ENCODE measurements around the gene ELMO1.
A peak's percentile ranks its signal among the peaks of the same experiment; 100 is the strongest.

Gene ELMO1

DNA sequence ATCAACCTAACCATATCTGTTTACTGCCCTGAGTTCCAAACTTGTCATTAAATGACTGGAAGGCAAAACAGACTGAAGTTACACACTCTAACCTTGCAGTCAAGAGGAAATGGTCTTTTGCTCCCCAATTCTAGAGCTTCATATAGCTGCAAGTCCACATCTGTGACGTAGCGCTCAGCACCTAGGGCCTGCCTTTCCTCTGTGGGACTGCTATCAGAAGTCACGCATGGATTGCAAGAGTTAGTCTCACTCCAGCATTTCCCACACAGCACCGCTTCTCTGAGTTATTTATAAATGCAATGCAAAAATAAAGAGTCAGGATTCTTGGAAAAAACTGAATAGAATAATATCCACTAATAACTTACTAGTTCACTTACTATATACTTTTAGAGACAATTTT is 96.9 kb downstream of the ELMO1 start:
- H3K4me3 Mint-ChIP-seq: no peak overlapping the region
- H3K36me3 Mint-ChIP-seq: no peaks in the 10 kb centered on the region
- H3K4me1 Mint-ChIP-seq: peaks cover 76% of the 10 kb centered on the region
- H3K27me3 Mint-ChIP-seq: no peaks in the 10 kb centered on the region
- no peak overlapping the region for H3K27ac Mint-ChIP-seq
- ATAC-seq: no peak
- no peaks in the 10 kb centered on the region for H3K9me3 Mint-ChIP-seq

DNA sequence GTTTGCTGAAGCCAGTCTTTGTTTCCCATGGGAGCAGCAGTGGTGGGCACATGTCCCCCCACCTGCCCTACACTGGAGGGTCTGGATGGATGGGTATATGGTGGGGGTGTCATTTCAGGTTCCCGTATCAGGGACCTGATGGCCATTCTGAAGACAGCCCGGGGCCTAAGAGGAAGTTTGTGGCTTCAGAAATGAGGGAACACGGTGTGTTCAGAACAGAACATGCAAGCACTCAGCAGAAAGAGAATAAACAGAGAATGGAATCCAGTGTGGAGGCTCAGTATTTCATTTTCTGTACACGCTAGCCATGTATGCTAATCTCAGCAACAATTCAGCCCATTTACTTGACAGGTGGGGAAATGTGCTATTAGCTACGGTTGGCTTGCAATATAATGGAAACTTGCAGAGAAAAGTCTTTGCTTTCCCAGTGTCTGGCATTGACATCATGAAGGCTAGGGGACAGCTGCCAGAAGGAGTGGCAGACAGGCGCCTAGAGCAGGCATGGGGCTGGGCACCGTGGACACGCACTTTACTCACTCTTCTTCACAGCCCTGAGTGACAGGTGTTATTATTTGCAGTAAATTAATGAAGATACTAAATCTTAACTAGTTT is 98.6 kb downstream of the ELMO1 start:
- ATAC-seq: no peak
- peak overlapping the region; percentile 50 for H3K27ac Mint-ChIP-seq
- H3K4me3 Mint-ChIP-seq: no peak overlapping the region
- peaks cover 73% of the 10 kb centered on the region for H3K4me1 Mint-ChIP-seq
- no peaks in the 10 kb centered on the region for H3K9me3 Mint-ChIP-seq
- H3K36me3 Mint-ChIP-seq: no peaks in the 10 kb centered on the region
- no peaks in the 10 kb centered on the region for H3K27me3 Mint-ChIP-seq

DNA sequence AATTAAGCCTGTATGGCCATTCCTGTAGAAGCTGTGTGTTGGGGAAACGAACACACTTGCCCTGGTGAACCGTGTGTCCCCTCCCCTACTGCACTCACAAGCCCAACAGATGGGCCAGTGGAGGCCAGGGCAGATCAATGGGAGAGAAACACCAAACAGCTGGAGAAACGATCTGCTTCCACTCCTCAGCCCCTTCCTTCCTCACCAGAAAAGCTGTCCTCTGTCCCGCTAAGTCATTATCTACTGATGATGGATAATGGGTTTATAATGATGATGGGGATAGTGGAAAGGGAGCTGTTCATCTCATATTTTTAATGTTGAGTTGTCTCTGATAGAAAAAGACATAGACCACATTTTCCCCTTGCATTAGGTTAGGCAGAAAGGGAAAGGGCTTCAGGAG is 99.7 kb downstream of the ELMO1 start:
- ATAC-seq: no peak
- H3K27ac Mint-ChIP-seq: peak overlapping the region; percentile 62
- H3K4me3 Mint-ChIP-seq: no peak overlapping the region
- H3K9me3 Mint-ChIP-seq: no peaks in the 10 kb centered on the region
- H3K4me1 Mint-ChIP-seq: peaks cover 72% of the 10 kb centered on the region
- H3K27me3 Mint-ChIP-seq: no peaks in the 10 kb centered on the region
- H3K36me3 Mint-ChIP-seq: no peaks in the 10 kb centered on the region

DNA sequence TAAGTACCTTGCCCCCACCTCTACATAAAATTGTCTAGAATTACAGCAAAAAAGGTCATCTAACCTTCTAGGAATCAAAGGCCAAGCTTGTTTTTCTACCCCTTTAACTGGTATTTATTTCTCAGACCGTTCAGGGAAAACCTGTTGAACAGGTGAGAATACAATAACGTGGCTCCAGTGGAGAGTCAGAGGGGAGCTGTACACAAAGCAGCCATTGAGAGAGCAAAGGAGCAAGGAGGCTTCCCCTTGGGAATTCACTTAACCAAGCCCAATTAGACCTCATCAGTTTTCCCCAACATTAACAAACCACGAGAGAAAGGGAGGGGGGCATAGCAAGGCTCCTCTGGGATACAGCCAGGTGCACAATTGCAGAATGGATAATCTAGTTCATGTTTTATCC is 101.9 kb downstream of the ELMO1 start:
- Mint-ChIP-seq H3K36me3 (no peaks in the 10 kb centered on the region), H3K27ac (peak overlapping the region; percentile 62)
- no peak for ATAC-seq

DNA sequence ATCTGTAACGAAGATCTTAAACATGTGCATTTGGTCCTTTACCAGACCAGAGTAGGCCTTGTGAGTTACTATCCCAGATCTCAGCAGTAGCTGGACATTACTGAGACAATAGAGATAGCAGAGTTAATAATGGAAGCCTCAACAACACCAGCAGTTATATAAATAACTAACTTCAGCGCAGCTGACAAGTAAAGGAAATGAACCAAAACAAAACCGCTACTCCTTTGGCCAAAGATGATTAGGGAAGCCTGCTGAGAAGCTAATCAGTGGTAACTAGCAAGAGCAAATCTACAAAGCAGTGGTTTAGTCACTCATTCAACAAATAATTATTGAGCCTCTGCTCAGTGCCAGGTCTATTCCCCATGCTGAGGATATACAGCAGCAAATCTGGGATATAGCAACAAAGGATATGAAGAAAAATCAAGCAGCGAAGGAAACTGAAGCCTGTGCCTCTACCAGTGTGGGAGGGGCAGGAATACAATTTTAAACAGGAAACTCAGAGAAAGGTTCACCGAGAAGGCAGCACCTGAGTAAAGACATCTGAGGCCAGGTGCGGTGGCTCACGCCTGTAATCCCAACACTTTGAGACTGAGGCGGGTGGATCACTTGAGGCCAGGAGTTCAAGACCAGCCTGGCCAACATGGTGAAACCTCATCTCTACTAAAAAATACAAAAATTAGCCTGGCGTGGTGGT is 103.6 kb downstream of the ELMO1 start:
- no peaks in the 10 kb centered on the region for H3K9me3 Mint-ChIP-seq
- H3K4me1 Mint-ChIP-seq: peaks cover 74% of the 10 kb centered on the region
- H3K27me3 Mint-ChIP-seq: no peaks in the 10 kb centered on the region
- peak overlapping the region; percentile 88 for H3K27ac Mint-ChIP-seq
- no peak for ATAC-seq
- H3K36me3 Mint-ChIP-seq: peaks cover 2% of the 10 kb centered on the region
- peak overlapping the region; percentile 56 for H3K4me3 Mint-ChIP-seq

More for the DNA sequence above, 101.9 kb downstream of the ELMO1 start:
- Mint-ChIP-seq H3K27me3 (no peaks in the 10 kb centered on the region), H3K9me3 (no peaks in the 10 kb centered on the region), H3K4me1 (peaks cover 76% of the 10 kb centered on the region), H3K4me3 (no peak overlapping the region)

DNA sequence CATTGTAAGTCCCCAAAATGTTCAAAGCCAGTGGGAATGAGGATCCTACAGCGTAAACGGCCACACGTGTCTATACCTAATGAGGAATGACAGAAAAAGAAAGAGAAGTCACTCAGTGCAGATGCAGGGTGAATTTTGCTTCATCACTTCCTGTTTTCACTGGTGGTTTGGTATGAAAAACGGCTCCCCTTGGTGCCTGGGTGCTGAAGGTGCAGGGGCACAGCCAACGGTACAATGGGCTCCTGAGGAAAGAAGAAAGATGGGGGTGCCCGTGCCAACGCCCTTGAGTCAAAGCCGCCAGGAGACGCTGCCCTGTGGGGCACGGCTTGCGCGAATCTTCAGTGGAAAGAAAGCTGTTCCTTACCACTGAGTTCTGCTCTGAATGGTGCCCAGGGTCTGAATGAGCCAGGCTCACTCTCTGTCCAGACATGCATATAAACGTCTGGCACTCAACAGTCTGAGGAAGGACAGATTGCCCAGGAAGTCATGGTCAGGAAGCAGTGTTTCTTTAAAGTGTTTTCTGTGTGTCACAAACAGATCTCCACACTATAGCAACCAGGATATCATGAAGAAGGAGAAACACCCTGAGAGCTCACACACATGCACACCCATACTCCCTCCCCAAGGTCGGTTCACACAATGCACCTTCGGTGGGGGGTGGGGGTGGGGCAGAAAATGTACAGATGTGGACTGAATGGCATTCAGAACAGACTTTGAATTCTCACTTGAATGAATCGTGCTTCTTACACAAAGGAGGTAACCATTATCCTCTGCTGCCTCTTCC is 105.8 kb downstream of the ELMO1 start:
- Mint-ChIP-seq H3K9me3 (no peaks in the 10 kb centered on the region), H3K27me3 (no peaks in the 10 kb centered on the region), H3K27ac (peak overlapping the region; percentile 88), H3K4me1 (peaks cover 77% of the 10 kb centered on the region), H3K4me3 (peak overlapping the region; percentile 97), H3K36me3 (peaks cover 6% of the 10 kb centered on the region)
- peak; percentile 93 for ATAC-seq

DNA sequence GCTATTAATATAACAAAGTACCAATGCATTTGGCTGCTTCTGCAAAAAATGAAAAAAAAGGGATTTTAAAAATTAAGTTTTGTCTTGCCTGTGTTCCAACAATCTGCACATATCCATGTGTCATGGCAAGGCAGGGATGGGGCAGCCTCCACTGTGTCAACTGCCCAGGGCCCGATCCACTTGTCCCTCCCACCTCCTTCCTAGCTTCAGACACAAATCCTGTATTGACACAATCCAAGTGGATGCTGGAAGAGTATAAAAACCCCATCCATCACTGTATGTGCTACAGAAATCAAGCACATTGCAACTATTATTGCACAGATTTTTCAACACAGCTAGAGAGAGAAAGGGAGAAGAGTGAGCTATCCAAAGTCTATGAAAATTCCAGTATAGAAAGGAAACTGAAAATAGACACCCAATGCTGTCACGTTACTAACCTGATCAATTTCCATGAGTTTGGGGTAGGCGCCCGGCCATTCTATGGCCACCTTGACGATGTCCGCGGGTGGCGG is 106.4 kb downstream of the ELMO1 start:
- peaks cover 6% of the 10 kb centered on the region for H3K36me3 Mint-ChIP-seq
- no peaks in the 10 kb centered on the region for H3K9me3 Mint-ChIP-seq
- H3K4me3 Mint-ChIP-seq: peak overlapping the region; percentile 97
- H3K4me1 Mint-ChIP-seq: peaks cover 77% of the 10 kb centered on the region
- no peak for ATAC-seq
- peak overlapping the region; percentile 88 for H3K27ac Mint-ChIP-seq
- H3K27me3 Mint-ChIP-seq: no peaks in the 10 kb centered on the region

DNA sequence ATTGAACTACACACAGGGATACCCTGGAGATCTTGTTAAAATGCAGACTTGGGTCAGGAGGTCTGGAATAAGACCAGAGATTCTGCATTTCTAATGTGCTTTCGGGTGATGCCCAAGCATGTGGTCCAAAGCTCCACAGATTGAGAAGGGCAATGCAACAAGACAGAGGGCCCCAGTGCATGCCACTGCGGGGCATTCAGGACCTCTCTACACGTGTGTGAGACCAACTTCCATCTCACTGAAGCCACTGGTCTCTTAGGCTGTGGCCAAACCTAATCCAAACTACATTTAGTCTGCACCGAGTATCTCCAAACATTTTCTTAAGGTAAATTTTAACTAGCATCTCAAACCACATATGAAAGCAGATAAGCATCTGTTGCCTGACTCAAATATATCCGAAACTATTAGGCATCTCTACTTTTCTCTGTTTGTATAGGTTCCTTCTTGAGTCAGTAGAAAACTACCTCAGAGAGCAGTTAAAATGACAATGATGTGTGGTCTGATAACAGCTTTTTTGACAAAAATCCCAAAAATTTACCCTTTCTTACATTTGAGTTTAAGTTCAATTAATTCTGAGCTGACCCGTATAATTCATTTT is 107.5 kb downstream of the ELMO1 start:
- H3K36me3 Mint-ChIP-seq: peaks cover 14% of the 10 kb centered on the region
- peak overlapping the region; percentile 97 for H3K4me3 Mint-ChIP-seq
- H3K9me3 Mint-ChIP-seq: no peaks in the 10 kb centered on the region
- peak; percentile 48 for ATAC-seq
- H3K27me3 Mint-ChIP-seq: no peaks in the 10 kb centered on the region
- H3K27ac Mint-ChIP-seq: peak overlapping the region; percentile 88
- peaks cover 84% of the 10 kb centered on the region for H3K4me1 Mint-ChIP-seq

DNA sequence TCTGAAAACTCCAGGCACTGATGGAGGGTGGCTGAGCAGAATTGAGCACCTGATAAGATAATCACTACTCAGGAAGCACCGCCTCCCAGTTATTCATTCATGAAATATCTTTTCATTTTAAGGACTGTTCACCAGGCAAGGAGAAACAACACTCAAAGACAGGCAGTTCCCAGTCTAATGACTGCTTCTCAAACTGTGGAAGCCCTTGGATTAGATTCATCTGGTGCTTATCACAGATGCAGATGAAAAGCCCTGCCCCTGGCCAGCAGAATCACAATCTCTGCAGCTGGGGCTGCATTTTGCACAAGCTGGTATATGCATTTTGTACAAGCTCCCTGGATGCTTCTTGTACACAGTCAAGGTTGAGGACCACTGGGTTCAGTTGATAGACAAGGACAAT is 109.7 kb downstream of the ELMO1 start:
- Mint-ChIP-seq H3K36me3 (peaks cover 14% of the 10 kb centered on the region), H3K27ac (peak overlapping the region; percentile 88), H3K4me3 (no peak overlapping the region), H3K4me1 (peaks cover 77% of the 10 kb centered on the region), H3K9me3 (no peaks in the 10 kb centered on the region), H3K27me3 (no peaks in the 10 kb centered on the region)
- no peak for ATAC-seq

DNA sequence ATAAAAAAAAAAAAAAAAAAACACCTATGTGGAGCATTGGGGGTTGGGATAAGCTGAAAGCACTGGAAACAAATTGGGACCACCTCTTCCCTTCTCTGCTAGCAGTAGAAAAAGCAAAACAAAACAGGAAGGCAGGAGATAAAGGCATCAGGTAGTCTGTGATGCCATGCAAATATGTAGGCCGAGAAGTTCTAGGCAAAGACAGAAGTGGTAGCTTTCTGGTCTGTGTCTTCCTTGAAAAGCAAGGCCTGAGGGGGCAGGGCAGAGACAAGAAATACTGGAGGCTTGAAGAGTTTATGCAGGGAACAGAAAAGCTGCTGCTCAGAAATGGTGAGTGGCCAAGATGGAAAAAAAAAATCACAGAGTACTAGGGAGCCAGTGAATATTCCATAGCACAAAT is 111.1 kb downstream of the ELMO1 start:
- H3K4me3 Mint-ChIP-seq: no peak overlapping the region
- ATAC-seq: no peak

DNA sequence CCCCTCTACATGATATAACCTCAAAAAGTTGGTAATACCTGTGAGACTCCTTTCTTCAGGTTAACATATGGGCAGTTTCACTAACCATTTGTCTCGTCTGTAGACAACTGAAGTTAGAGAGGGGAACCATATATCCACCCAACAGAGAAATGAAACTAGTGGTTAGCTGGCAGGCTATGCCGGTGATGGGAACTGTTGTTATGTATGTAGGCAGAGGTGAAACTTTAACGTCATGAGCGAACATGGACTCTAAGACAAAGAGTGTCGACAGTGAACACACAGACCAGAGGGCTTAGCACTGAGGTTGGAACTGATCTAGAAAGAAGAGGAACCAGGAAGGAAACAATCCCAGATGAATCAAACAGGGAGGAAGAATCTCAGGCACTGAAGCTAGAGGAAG is 112.4 kb downstream of the ELMO1 start:
- Mint-ChIP-seq H3K27ac (peak overlapping the region; percentile 88), H3K4me3 (peak overlapping the region; percentile 73), H3K9me3 (no peaks in the 10 kb centered on the region), H3K27me3 (no peaks in the 10 kb centered on the region), H3K36me3 (peaks cover 34% of the 10 kb centered on the region), H3K4me1 (peaks cover 74% of the 10 kb centered on the region)
- ATAC-seq: peak; percentile 98

More for the DNA sequence above, 111.1 kb downstream of the ELMO1 start:
- no peaks in the 10 kb centered on the region for H3K27me3 Mint-ChIP-seq
- peaks cover 23% of the 10 kb centered on the region for H3K36me3 Mint-ChIP-seq
- no peaks in the 10 kb centered on the region for H3K9me3 Mint-ChIP-seq
- peak overlapping the region; percentile 88 for H3K27ac Mint-ChIP-seq
- peaks cover 73% of the 10 kb centered on the region for H3K4me1 Mint-ChIP-seq

DNA sequence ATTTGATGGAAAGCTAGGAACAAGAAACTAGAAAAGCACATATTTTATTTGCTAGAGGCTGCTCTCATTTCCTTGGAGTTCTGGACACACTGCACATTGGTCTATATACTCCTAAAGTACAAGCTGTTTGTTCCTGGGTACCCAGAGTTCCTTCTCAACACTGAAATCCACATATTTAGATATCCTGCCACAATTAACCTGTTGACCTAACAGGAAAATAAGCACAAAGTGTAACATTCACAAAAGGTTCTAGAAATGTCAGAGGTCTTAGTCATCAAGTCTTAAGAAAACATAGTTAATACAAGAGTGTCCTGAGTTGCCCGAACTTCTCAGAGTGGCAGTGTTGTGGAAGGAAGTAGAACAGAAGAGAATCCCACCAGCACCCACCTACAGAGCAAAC is 115.6 kb downstream of the ELMO1 start:
- Mint-ChIP-seq H3K36me3 (peaks cover 54% of the 10 kb centered on the region), H3K4me1 (peaks cover 69% of the 10 kb centered on the region)

DNA sequence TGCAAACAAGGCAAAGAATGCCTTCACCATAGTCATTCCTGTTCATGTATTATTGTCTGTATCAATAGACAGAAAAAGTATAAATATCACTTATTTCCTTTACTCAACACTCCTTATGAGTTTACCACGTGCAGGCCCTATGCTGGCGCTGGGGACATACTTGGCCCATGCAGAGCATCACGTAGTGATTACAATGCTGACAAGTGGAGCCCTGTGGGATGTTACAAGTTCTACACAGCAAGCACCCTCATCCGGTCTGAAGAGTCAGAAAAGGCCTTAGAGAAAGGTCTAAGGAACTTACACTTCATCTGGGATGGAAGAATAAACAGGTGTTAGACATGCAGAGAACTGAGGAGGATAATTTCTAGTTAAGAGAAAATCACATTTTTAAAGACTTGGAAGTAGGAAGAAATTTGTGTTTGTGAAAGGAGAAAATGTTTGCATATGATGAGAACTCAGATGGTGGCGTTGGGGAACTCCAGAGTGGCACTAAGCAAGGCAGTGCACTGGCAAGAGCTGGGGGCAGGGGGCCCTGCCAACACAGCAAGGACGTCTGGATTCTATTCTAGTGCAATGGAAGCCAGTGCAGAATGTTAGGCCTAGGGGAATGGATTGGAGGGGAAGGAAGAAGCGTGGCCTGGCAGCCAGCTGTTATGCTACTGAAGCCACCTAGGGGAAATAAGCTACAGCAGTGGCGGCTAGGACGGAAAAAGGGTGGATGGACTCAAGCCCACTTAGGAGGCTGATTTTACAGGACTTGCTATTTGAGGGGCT is 116.2 kb downstream of the ELMO1 start:
- H3K36me3 Mint-ChIP-seq: peaks cover 54% of the 10 kb centered on the region
- H3K4me3 Mint-ChIP-seq: no peak overlapping the region
- peaks cover 70% of the 10 kb centered on the region for H3K4me1 Mint-ChIP-seq
- no peaks in the 10 kb centered on the region for H3K27me3 Mint-ChIP-seq
- no peak for ATAC-seq
- H3K9me3 Mint-ChIP-seq: no peaks in the 10 kb centered on the region
- peak overlapping the region; percentile 60 for H3K27ac Mint-ChIP-seq

More for the DNA sequence above, 115.6 kb downstream of the ELMO1 start:
- ATAC-seq: no peak
- no peak overlapping the region for H3K4me3 Mint-ChIP-seq
- H3K9me3 Mint-ChIP-seq: no peaks in the 10 kb centered on the region
- peak overlapping the region; percentile 60 for H3K27ac Mint-ChIP-seq
- no peaks in the 10 kb centered on the region for H3K27me3 Mint-ChIP-seq

DNA sequence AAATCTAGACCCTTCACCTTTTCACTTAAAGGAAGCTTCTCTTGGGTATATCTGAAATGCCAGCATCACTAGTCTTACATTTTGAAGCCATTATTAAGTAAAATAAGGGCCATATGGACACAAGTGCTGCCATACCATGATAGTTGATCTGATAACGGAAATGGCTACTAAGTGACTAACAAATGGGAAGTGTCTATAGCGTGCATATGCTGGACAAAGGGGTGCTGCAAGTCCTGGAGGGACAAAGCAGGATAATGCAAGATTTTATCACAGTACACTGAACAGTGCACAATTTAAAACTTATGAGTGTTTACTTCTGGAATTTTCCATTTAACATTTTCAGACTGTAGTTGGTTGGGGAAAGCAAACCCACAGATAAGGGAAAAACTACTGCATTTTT is 117.9 kb downstream of the ELMO1 start:
- ATAC-seq: no peak
- H3K36me3 Mint-ChIP-seq: peaks cover 57% of the 10 kb centered on the region
- H3K27me3 Mint-ChIP-seq: no peaks in the 10 kb centered on the region
- peaks cover 65% of the 10 kb centered on the region for H3K4me1 Mint-ChIP-seq
- no peaks in the 10 kb centered on the region for H3K9me3 Mint-ChIP-seq
- no peak overlapping the region for H3K4me3 Mint-ChIP-seq
- H3K27ac Mint-ChIP-seq: peak overlapping the region; percentile 51

Measured in stimulated activated memory B cell treated with anti-CD40 and anti-IgM and Interleukin-4, amounts not matched to agents 10 μg/mL and 1 μg/mL and 100 μg/mL, for 72 hours (primary cell).